CD14-positive monocyte (primary cell): ENCODE data around the gene PTMS. TPM values are rescaled to one million over a fixed set of nuclear protein-coding genes. Genes with fewer than 3 reads are reported as not detected.
A peak's percentile ranks its signal among the peaks of the same experiment; 100 is the strongest.

ENCODE experiments used
- DNase-seq, 3 donors: peaks; one replicate each; pipeline ENCODE4 v3.0.0-alpha.2; 2011 to 2022
- H2AFZ ChIP-seq: 2 replicates; pipeline ENCODE4 v1.6.0; 2012; ENCODE audit warnings: mild to moderate bottlenecking, low read depth, low read length, inconsistent platforms; ENCODE audit not compliant: insufficient read depth, poor library complexity, severe bottlenecking
- H3K27ac ChIP-seq, 2 donors: 1 replicate in 1 of 2; 2 replicates in 1 of 2; pipeline ENCODE4 v1.5.1; 2012 to 2013; ENCODE audit warnings: low read length in 2 of 2, control low read depth in 1 of 2, inconsistent platforms in 1 of 2, low read depth in 1 of 2, mild to moderate bottlenecking in 1 of 2
- H3K27me3 ChIP-seq, 2 donors: one replicate each; pipeline versions ENCODE4 v1.6.0 to v1.6.1; 2011 to 2013; ENCODE audit warnings: low read length in 2 of 2; ENCODE audit not compliant: control insufficient read depth in 2 of 2, insufficient read depth in 2 of 2
- H3K36me3 ChIP-seq, 2 donors: replicated peaks in 1 of 2; 1 replicate in 1 of 2; 2 replicates in 1 of 2; pipeline versions ENCODE4 v1.5.1 to v1.6.1; 2012 to 2013; ENCODE audit warnings: low read length in 2 of 2, control low read depth in 1 of 2, inconsistent platforms in 1 of 2, mild to moderate bottlenecking in 1 of 2; ENCODE audit not compliant: insufficient read depth in 2 of 2, control insufficient read depth in 1 of 2
- H3K4me1 ChIP-seq, 2 donors: 1 replicate in 1 of 2; 2 replicates in 1 of 2; pipeline versions ENCODE4 v1.5.1 to v1.6.1; 2012 to 2013; ENCODE audit warnings: low read length in 2 of 2, control low read depth in 1 of 2, inconsistent platforms in 1 of 2, mild to moderate bottlenecking in 1 of 2, moderate library complexity in 1 of 2; ENCODE audit not compliant: insufficient read depth in 2 of 2, control insufficient read depth in 1 of 2
- H3K4me2 ChIP-seq: replicated peaks from 2 replicates; pipeline ENCODE3; 2012; ENCODE audit warnings: low read length, moderate library complexity, mild to moderate bottlenecking; ENCODE audit not compliant: poor library complexity, severe bottlenecking; ENCODE audit errors: extremely low read depth
- H3K4me3 ChIP-seq, 3 experiments: fragments of 200-600 bp in 1 of 3; sonication (generic) in 1 of 3; replicated peaks in 1 of 3; 1 replicate in 2 of 3; 2 replicates in 1 of 3; pipeline ENCODE4 v1.5.1; 2011 to 2013; ENCODE audit warnings: low read length in 3 of 3, mild to moderate bottlenecking in 3 of 3, control low read depth in 2 of 3, low read depth in 2 of 3, inconsistent platforms in 1 of 3, moderate library complexity in 1 of 3
- H3K79me2 ChIP-seq: 2 replicates; pipeline ENCODE4 v1.6.0; 2012; ENCODE audit warnings: mild to moderate bottlenecking, control low read depth, inconsistent platforms, low read length, moderate library complexity; ENCODE audit not compliant: insufficient read depth
- H3K9ac ChIP-seq: 2 replicates; pipeline ENCODE4 v1.6.0; 2017; ENCODE audit warnings: low read length, mild to moderate bottlenecking; ENCODE audit not compliant: insufficient read depth, poor library complexity, severe bottlenecking
- H3K9me3 ChIP-seq, 2 donors: replicated peaks in 1 of 2; 1 replicate in 1 of 2; 2 replicates in 1 of 2; pipeline versions ENCODE4 v1.5.1 to v1.6.1; 2012 to 2013; ENCODE audit warnings: low read length in 2 of 2, control low read depth in 1 of 2; ENCODE audit not compliant: control insufficient read depth in 1 of 2, insufficient read depth in 1 of 2
- H4K20me1 ChIP-seq: 2 replicates; pipeline ENCODE4 v1.6.0; 2012; ENCODE audit warnings: mild to moderate bottlenecking, low read length, control low read depth, moderate library complexity; ENCODE audit not compliant: insufficient read depth
- H3K27ac Mint-ChIP-seq, 7 donors: one replicate each; pipeline ENCODE4 v1.8.0; 2020; ENCODE audit warnings: mild to moderate bottlenecking in 7 of 7, mixed read lengths in 7 of 7, moderate library complexity in 6 of 7, inconsistent platforms in 2 of 7
- H3K27me3 Mint-ChIP-seq, 3 donors: one replicate each; pipeline ENCODE4 v1.8.0; 2021 to 2022; ENCODE audit warnings: low read depth in 3 of 3, mild to moderate bottlenecking in 3 of 3, mixed read lengths in 3 of 3, moderate library complexity in 3 of 3, inconsistent platforms in 1 of 3
- H3K36me3 Mint-ChIP-seq, 2 donors: one replicate each; pipeline ENCODE4 v1.8.0; 2020; ENCODE audit warnings: mixed read lengths in 2 of 2, inconsistent platforms in 1 of 2, mild to moderate bottlenecking in 1 of 2
- H3K4me1 Mint-ChIP-seq: one replicate; pipeline ENCODE4 v1.8.0; 2020; ENCODE audit warnings: mild to moderate bottlenecking, mixed read lengths
- H3K4me3 Mint-ChIP-seq, 2 donors: one replicate each; pipeline ENCODE4 v1.8.0; 2020; ENCODE audit warnings: mild to moderate bottlenecking in 2 of 2, mixed read lengths in 2 of 2, moderate library complexity in 1 of 2
- H3K9me3 Mint-ChIP-seq, 7 donors: one replicate each; pipeline ENCODE4 v1.8.0; 2020 to 2022; ENCODE audit warnings: mixed read lengths in 7 of 7, mild to moderate bottlenecking in 6 of 7, moderate library complexity in 6 of 7, inconsistent platforms in 2 of 7
- CTCF ChIP-seq: fragments of 200-600 bp; IDR thresholded peaks from one replicate; pipeline ENCODE4 v1.8.0; 2022; ENCODE audit warnings: antibody characterized with exemption, mild to moderate bottlenecking
- WGBS: methylation state at CpG from one replicate; pipeline ENCODE4 v1.1.5; 2013; ENCODE audit warnings: missing lambda C conversion rate; ENCODE audit not compliant: insufficient coverage; 5-methylcytosine and 5-hydroxymethylcytosine counted together
- intact Hi-C, 2 donors: fragments of 100-400 bp; cut with micrococcal nuclease; formaldehyde crosslinking; loops; one replicate each; pipeline versions ENCODE4 v1.15.0 to v1.15.1; 2023
- polyA plus RNA-seq, 3 donors: library from polyadenylated mRNA; depleted of rRNA in 1 of 3; unstranded in 2 of 3; stranded (reverse) in 1 of 3; fragments of 300-500 nt in 2 of 3; fragments of >200 nt in 1 of 3; fragmentation: Illumina TruSeq in 2 of 3; gene quantifications; 1 replicate in 2 of 3; 2 replicates in 1 of 3; pipeline ENCODE4 v1.2.3, GENCODE V29; 2012 to 2021

PTMS gene
- polyA plus RNA-seq, 3 donors, result 2.4 to 9.7 (median 2.6) TPM

- DNase-seq, result peak; percentile 82 to 87 (median 86)
- Mint-ChIP-seq H3K27ac (peak overlapping the region in 5 of 7 donors; percentile 33 to 88 (median 75)), H3K36me3 (peaks cover 0 to 9% of the 10 kb centered on the region in 2 donors), H3K9me3 (peaks cover 0 to 4% (median 2%) of the 10 kb centered on the region in 7 donors), H3K4me1 (peaks cover 25% of the 10 kb centered on the region), H3K4me3 (peak overlapping the region; percentile 80 to 94), H3K27me3 (peaks cover 44 to 49% (median 47%) of the 10 kb centered on the region in 3 donors)
- H4K20me1 ChIP-seq, result no peaks in the 10 kb centered on the region
- H3K27ac ChIP-seq, result no peak overlapping the region
- peak overlapping the region; percentile 85 for H3K4me2 ChIP-seq
- no peaks in the 10 kb centered on the region for H3K36me3 ChIP-seq
- H3K9ac ChIP-seq, result peak overlapping the region; percentile 42
- H3K4me3 ChIP-seq, result peak overlapping the region; percentile 14 to 74 (median 21)
- peaks cover 0 to 9% of the 10 kb centered on the region in 2 donors for H3K9me3 ChIP-seq
- H2AFZ ChIP-seq, result peak overlapping the region; percentile 72
- peaks cover 4 to 44% of the 10 kb centered on the region in 2 donors for H3K27me3 ChIP-seq
- no peaks in the 10 kb centered on the region for H3K79me2 ChIP-seq
- peaks cover 17 to 37% of the 10 kb centered on the region in 2 donors for H3K4me1 ChIP-seq
- peak; percentile 87 for TF ChIP-seq CTCF
- intact Hi-C loops, result loop anchor here (5.0 kb wide), 1 partner anchor 42 kb away; no protein-coding TSS in a partner anchor
- WGBS, result under 1% methylated on average over 32 of the region's 35 CpGs
These were observed 12.7 kb downstream of the PTMS start for GRCh38 chr12:6778574-6779550.

- TF ChIP-seq CTCF, result no peak
- H3K4me3 Mint-ChIP-seq, result no peak overlapping the region
- peaks cover 31% of the 10 kb centered on the region for H3K4me1 Mint-ChIP-seq
- Histone ChIP-seq H2AFZ (no peak overlapping the region), H3K4me3 (no peak overlapping the region), H3K9me3 (no peaks in the 10 kb centered on the region), H4K20me1 (no peaks in the 10 kb centered on the region), H3K9ac (no peak overlapping the region), H3K79me2 (no peaks in the 10 kb centered on the region), H3K4me1 (peaks cover 28 to 44% of the 10 kb centered on the region in 2 donors), H3K36me3 (no peaks in the 10 kb centered on the region), H3K27ac (no peak overlapping the region), H3K27me3 (peaks cover 0 to 34% of the 10 kb centered on the region in 2 donors), H3K4me2 (no peak overlapping the region)
- H3K27ac Mint-ChIP-seq, result peak overlapping the region in 1 of 7 donors; percentile 40
- 97% methylated on average over 3 of the region's 6 CpGs for WGBS
- peaks cover 0 to 2% (median 0%) of the 10 kb centered on the region in 7 donors for H3K9me3 Mint-ChIP-seq
- no peak for DNase-seq
- intact Hi-C loops, result loop anchor here (5.0 kb wide), 1 partner anchor 43 kb away; no protein-coding TSS in a partner anchor
- peaks cover 0 to 5% of the 10 kb centered on the region in 2 donors for H3K36me3 Mint-ChIP-seq
- H3K27me3 Mint-ChIP-seq, result peaks cover 34 to 39% (median 37%) of the 10 kb centered on the region in 3 donors
These were observed 13.7 kb downstream of the PTMS start for GRCh38 chr12:6779708-6780432.
